Bronchial epithelial cell (primary cell): ENCODE measurements around the gene CCL8. TPM values are rescaled to one million over a fixed set of nuclear protein-coding genes. Genes with fewer than 3 reads are reported as not detected.

Experiments
- DNase-seq: peaks from one replicate; pipeline ENCODE4 v3.0.0-alpha.2; 2010; ENCODE audit warnings: low read depth
- FAIRE-seq: peaks from 2 replicates; lab custom pipeline; 2011; peaks lifted over from hg19 to GRCh38; lab: Jason Lieb, UNC
- H3K27me3 ChIP-seq: 2 replicates; pipeline ENCODE4 v1.5.1; 2011; ENCODE audit warnings: low read length; ENCODE audit not compliant: control insufficient read depth, insufficient read depth
- H3K36me3 ChIP-seq: 2 replicates; pipeline ENCODE4 v1.5.1; 2011; ENCODE audit warnings: low read length; ENCODE audit not compliant: control insufficient read depth, insufficient read depth
- H3K4me3 ChIP-seq: 2 replicates; pipeline ENCODE4 v1.5.1; 2011; ENCODE audit warnings: mild to moderate bottlenecking, low read depth, low read length, control low read depth
- total RNA-seq: library from RNA; depleted of rRNA; stranded (reverse); fragments of >200 nt; gene quantifications from 2 replicates; pipeline ENCODE4 v1.2.1, GENCODE V29; 2014
- TF ChIP-seq, protein P1 (sequence below): IDR thresholded peaks from 2 replicates; pipeline ENCODE4 v1.5.1; 2011; ENCODE audit warnings: mild to moderate bottlenecking, moderate library complexity, low read length, control low read depth, inconsistent platforms; ENCODE audit not compliant: insufficient read depth, severe bottlenecking

Gene CCL8
- total RNA-seq, 1 donor from 2014 or later, result not detected

GRCh38 chr17:34306466-34306865, 12.8 kb upstream of the CCL8 start:
- FAIRE-seq (no peak), DNase-seq (peak; percentile 71)
- Histone ChIP-seq H3K27me3 (no peaks in the 10 kb centered on the region), H3K4me3 (no peak overlapping the region), H3K36me3 (no peaks in the 10 kb centered on the region)
- TF ChIP-seq, protein P1, sequence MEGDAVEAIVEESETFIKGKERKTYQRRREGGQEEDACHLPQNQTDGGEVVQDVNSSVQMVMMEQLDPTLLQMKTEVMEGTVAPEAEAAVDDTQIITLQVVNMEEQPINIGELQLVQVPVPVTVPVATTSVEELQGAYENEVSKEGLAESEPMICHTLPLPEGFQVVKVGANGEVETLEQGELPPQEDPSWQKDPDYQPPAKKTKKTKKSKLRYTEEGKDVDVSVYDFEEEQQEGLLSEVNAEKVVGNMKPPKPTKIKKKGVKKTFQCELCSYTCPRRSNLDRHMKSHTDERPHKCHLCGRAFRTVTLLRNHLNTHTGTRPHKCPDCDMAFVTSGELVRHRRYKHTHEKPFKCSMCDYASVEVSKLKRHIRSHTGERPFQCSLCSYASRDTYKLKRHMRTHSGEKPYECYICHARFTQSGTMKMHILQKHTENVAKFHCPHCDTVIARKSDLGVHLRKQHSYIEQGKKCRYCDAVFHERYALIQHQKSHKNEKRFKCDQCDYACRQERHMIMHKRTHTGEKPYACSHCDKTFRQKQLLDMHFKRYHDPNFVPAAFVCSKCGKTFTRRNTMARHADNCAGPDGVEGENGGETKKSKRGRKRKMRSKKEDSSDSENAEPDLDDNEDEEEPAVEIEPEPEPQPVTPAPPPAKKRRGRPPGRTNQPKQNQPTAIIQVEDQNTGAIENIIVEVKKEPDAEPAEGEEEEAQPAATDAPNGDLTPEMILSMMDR, result peak; percentile 47

GRCh38 chr17:34307110-34307509, 12.1 kb upstream of the CCL8 start:
- FAIRE-seq, result no peak
- H3K27me3 ChIP-seq, result no peaks in the 10 kb centered on the region
- no peak for DNase-seq
- no peak overlapping the region for H3K4me3 ChIP-seq
- TF ChIP-seq, protein P1, result no peak
- H3K36me3 ChIP-seq, result no peaks in the 10 kb centered on the region

DNA sequence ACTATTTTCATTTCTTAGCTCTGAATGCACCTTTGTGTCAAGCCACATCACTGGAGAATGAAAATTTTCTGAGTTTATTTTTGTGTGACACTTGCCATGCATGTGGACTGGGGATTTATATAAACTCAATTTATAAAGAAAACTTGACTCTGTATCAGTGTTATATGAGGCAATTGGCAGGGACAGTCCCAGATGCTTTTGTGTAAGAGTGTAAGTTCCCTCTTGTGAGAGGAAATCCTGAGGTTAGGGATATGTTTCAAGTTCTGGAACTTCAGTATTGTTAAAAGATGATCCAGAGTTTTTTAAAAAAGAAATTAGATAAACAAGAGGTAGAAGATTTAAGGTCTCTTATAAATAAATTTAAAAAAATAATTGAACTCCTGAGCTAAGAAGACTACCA, 10.9 kb upstream of the CCL8 start:
- Histone ChIP-seq H3K27me3 (no peaks in the 10 kb centered on the region), H3K4me3 (no peak overlapping the region), H3K36me3 (no peaks in the 10 kb centered on the region)
- TF ChIP-seq, protein P1, result no peak
- FAIRE-seq (no peak), DNase-seq (no peak)

DNA sequence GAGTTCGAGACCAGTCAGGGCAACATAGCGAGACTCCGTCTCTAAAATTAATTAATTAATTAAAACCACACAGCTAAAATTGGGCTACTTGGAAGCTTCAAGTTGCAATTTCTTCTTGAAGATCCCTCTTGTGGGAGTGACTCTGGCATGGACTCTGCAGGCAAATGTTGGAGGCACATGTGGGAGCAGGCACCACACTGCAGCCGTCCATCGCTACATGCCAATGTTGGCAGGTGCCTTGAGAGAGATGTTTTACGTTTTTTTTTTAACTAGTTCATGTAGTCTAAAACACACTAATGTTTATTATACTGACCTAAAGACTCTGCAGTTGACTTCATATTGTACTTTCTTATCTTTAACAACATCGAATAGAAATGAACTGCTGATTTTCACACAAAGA, 7.9 kb upstream of the CCL8 start:
- TF ChIP-seq, protein P1, result no peak
- Histone ChIP-seq H3K36me3 (no peaks in the 10 kb centered on the region), H3K4me3 (no peak overlapping the region), H3K27me3 (no peaks in the 10 kb centered on the region)
- DNase-seq, result no peak
- no peak for FAIRE-seq

DNA sequence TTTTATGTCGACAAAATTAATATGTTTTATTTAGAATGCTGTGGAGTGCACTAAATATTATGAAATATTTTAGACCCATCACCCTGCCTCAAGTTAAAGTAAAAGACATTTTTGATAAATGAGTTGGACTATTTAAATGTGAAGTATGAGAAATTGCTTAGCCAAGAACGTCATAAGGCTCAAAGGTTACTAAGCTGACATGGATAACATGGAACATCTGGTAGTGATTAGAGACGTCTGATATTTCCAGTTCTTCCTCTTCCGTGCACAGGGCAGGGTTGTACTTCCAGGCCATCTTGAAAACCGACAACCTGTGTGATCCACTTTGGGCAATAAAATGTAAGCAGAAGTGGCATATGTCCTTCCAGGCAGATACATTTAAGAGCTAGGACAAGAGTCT, 7.2 kb upstream of the CCL8 start:
- no peak overlapping the region for H3K4me3 ChIP-seq
- H3K36me3 ChIP-seq, result no peaks in the 10 kb centered on the region
- TF ChIP-seq, protein P1, result no peak
- H3K27me3 ChIP-seq, result no peaks in the 10 kb centered on the region
- FAIRE-seq, result no peak
- no peak for DNase-seq

- no peak for DNase-seq
- TF ChIP-seq, protein P1, result no peak
- FAIRE-seq, result no peak
- H3K36me3 ChIP-seq, result no peaks in the 10 kb centered on the region
- H3K27me3 ChIP-seq, result no peaks in the 10 kb centered on the region
- no peak overlapping the region for H3K4me3 ChIP-seq
Measured at GRCh38 chr17:34313164-34313563, 6.1 kb upstream of the CCL8 start.
